K562 (cell line): ENCODE data around the gene ABL1. TPM values are rescaled to one million over a fixed set of nuclear protein-coding genes. Genes with fewer than 3 reads are reported as not detected.

Experiments
- ATAC-seq: fragments of 200-7000 bp; cut with Tn5 transposase; 3 replicates; pipeline ENCODE4 v1.9.1; 2020; ENCODE audit warnings: moderate library complexity
- BruUV-seq: library from RNA; stranded (reverse); fragments of 400-500 nt; replicated peaks from 2 replicates; lab custom pipeline; 2021; lab: Mats Ljungman, UMichigan
- CTCF ChIA-PET: fragments of 300-600 bp; formaldehyde crosslinking; extraction: SDS; loops from one replicate; lab custom pipeline; 2021; ENCODE audit warnings: low intra/inter-chr PET ratio; lab: Yijun Ruan, JAX
- POLR2A ChIA-PET: fragments of 300-600, 350-650 bp; sonication (Branson Sonifier 250); formaldehyde crosslinking; extraction: SDS; loops from one replicate; lab custom pipeline; 2021; ENCODE audit warnings: antibody characterized with exemption, inconsistent platforms; lab: Yijun Ruan, JAX
- DNase-seq, 4 experiments: peaks; one replicate each; pipeline versions ENCODE4 v3.0.0 to v3.0.0-alpha.2; 2011 to 2018; ENCODE audit warnings: low spot score in 3 of 4, mixed read lengths in 3 of 4; ENCODE audit errors: extremely low read depth in 1 of 4
- FAIRE-seq: peaks from 2 replicates; lab custom pipeline; 2011; peaks lifted over from hg19 to GRCh38; lab: Jason Lieb, UNC
- H2AFZ ChIP-seq: 2 replicates; pipeline ENCODE4 v1.6.0; 2011; ENCODE audit warnings: low read depth, low read length, control low read depth, inconsistent platforms
- H3K27ac ChIP-seq: fragments of 200-600 bp; 3 replicates; pipeline ENCODE4 v1.8.0; 2011; ENCODE audit warnings: low read depth, mild to moderate bottlenecking, control low read depth, inconsistent platforms, low read length, moderate library complexity, mixed read lengths; ENCODE audit errors: extremely low read depth
- H3K27me3 ChIP-seq, 2 experiments: fragments of 300-600 bp in 1 of 2; 2 replicates in 1 of 2; 3 replicates in 1 of 2; pipeline versions ENCODE4 v1.6.0 to v1.8.0; 2011; ENCODE audit warnings: inconsistent platforms in 2 of 2, low read length in 2 of 2, mild to moderate bottlenecking in 1 of 2, mixed read lengths in 1 of 2, moderate library complexity in 1 of 2; ENCODE audit not compliant: control insufficient read depth in 2 of 2, insufficient read depth in 2 of 2
- H3K36me3 ChIP-seq: fragments of 300-600 bp; 3 replicates; pipeline ENCODE4 v1.8.0; 2011; ENCODE audit warnings: mild to moderate bottlenecking, low read length, inconsistent platforms; ENCODE audit not compliant: control insufficient read depth, insufficient read depth
- H3K4me1 ChIP-seq, 2 experiments: fragments of 200-600 bp in 1 of 2; replicated peaks in 1 of 2; 2 replicates in 1 of 2; 3 replicates in 1 of 2; pipeline versions ENCODE4 v1.5.1 to v1.8.0; 2011; ENCODE audit warnings: inconsistent platforms in 2 of 2, low read length in 2 of 2, mild to moderate bottlenecking in 1 of 2, mixed read lengths in 1 of 2, moderate library complexity in 1 of 2; ENCODE audit not compliant: control insufficient read depth in 2 of 2, insufficient read depth in 2 of 2
- H3K4me2 ChIP-seq: 2 replicates; pipeline ENCODE4 v1.6.1; 2011; ENCODE audit warnings: low read length, control low read depth, inconsistent platforms, mixed read lengths; ENCODE audit not compliant: insufficient read depth
- H3K4me3 ChIP-seq: fragments of 200-600 bp; sonication (generic), shearing (Covaris generic); 2 replicates; pipeline ENCODE4 v1.5.1; 2016; ENCODE audit warnings: control low read depth, inconsistent platforms
- H3K79me2 ChIP-seq: fragments of 200-600 bp; 3 replicates; pipeline ENCODE4 v1.8.0; 2011; ENCODE audit warnings: low read length, inconsistent platforms; ENCODE audit not compliant: control insufficient read depth, insufficient read depth
- H3K9ac ChIP-seq, 2 experiments: 2 replicates each; pipeline versions ENCODE4 v1.6.0 to v1.6.1; 2011; ENCODE audit warnings: low read depth in 2 of 2, low read length in 2 of 2, control low read depth in 1 of 2, inconsistent platforms in 1 of 2, mild to moderate bottlenecking in 1 of 2, mixed read lengths in 1 of 2; ENCODE audit not compliant: insufficient read depth in 1 of 2
- H3K9me1 ChIP-seq: one replicate; pipeline ENCODE4 v1.6.0; 2011; ENCODE audit warnings: inconsistent platforms, mild to moderate bottlenecking, low read length, moderate library complexity; ENCODE audit not compliant: control insufficient read depth, insufficient read depth
- H3K9me3 ChIP-seq: replicated peaks from 2 replicates; pipeline ENCODE4 v1.5.1; 2011; ENCODE audit warnings: low read depth, low read length, inconsistent platforms; ENCODE audit not compliant: control insufficient read depth, insufficient read depth
- H4K20me1 ChIP-seq: replicated peaks from 2 replicates; pipeline ENCODE4 v1.6.1; 2011; ENCODE audit warnings: low read length, inconsistent platforms, mixed read lengths; ENCODE audit not compliant: control insufficient read depth, insufficient read depth
- ATF7 ChIP-seq: fragments of 450-650 bp; IDR thresholded peaks from 2 replicates; pipeline ENCODE4 v1.7.1; 2014; ENCODE audit warnings: mild to moderate bottlenecking, moderate library complexity
- ELK3 ChIP-seq: fragments of 450-650 bp; formaldehyde crosslinking; IDR thresholded peaks from 2 replicates; pipeline ENCODE4 v1.4.0; 2020; ENCODE audit warnings: mild to moderate bottlenecking
- NELFE ChIP-seq: IDR thresholded peaks from 2 replicates; pipeline ENCODE4 v1.6.1; 2011; ENCODE audit warnings: mild to moderate bottlenecking; ENCODE audit not compliant: insufficient read depth, insufficient read length
- SOX6 ChIP-seq: fragments of 450-650 bp; IDR thresholded peaks from 2 replicates; pipeline ENCODE4 v1.6.1; 2014; ENCODE audit warnings: mild to moderate bottlenecking
- ZBTB33 ChIP-seq: sonication (generic); formaldehyde crosslinking; IDR thresholded peaks from 2 replicates; pipeline ENCODE4 v1.8.1; 2023; ENCODE audit warnings: mild to moderate bottlenecking, missing genetic modification reagents
- ZNF12 ChIP-seq: sonication (generic); formaldehyde crosslinking; IDR thresholded peaks from 2 replicates; pipeline ENCODE4 v1.4.0; 2020; ENCODE audit warnings: mild to moderate bottlenecking, missing genetic modification reagents
- ZNF324 ChIP-seq: fragments of 250-450 bp; sonication (Bioruptor Pico); IDR thresholded peaks from 2 replicates; pipeline ENCODE4 v1.4.0; 2020; ENCODE audit warnings: mild to moderate bottlenecking
- ZNF583 ChIP-seq: fragments of 250-450 bp; sonication (Bioruptor Pico); IDR thresholded peaks from 2 replicates; pipeline ENCODE4 v1.4.0; 2020
- WGBS: fragments of 100-300 bp; shearing (Covaris generic); methylation state at CpG from one replicate; pipeline ENCODE4 v1.1.6; 2016; ENCODE audit warnings: low coverage, mixed read lengths; ENCODE audit not compliant: insufficient coverage; ENCODE audit errors: missing lambda C conversion rate; 5-methylcytosine and 5-hydroxymethylcytosine counted together
- in situ Hi-C: fragments of 300-500 bp; cut with MboI; formaldehyde crosslinking; loops from 4 replicates; pipeline ENCODE4 v1.15.0; 2018; ENCODE audit warnings: inconsistent platforms, mixed read lengths
- intact Hi-C: fragments of 100-400 bp; cut with micrococcal nuclease; formaldehyde crosslinking; loops from 2 replicates; pipeline ENCODE4 v1.14.2; 2022
- polyA plus RNA-seq, 8 experiments: library from polyadenylated mRNA; depleted of rRNA in 4 of 8; stranded (reverse) in 5 of 8; unstranded in 3 of 8; fragments of >200 nt; fragmentation: Nextera tagmentation in 2 of 8; fragmentation: Illumina TruSeq in 1 of 8; extraction: Ambion mirVana in 2 of 8; extraction: Trizol in 1 of 8; gene quantifications; 2 replicates each; pipeline versions ENCODE4 v1.2.1 to v1.2.3, GENCODE V29; 2011 to 2014; ENCODE audit warnings: inconsistent platforms in 1 of 8, missing spikeins in 1 of 8
- total RNA-seq, 7 experiments: library from RNA; depleted of rRNA in 6 of 7; stranded (reverse); fragments of >200 nt in 6 of 7; fragmentation: Illumina TruSeq in 2 of 7; extraction: Trizol in 2 of 7; gene quantifications; 2 replicates each; pipeline versions ENCODE4 v1.2.1 to v1.2.3, GENCODE V29; 2011 to 2021; ENCODE audit warnings: low replicate concordance in 1 of 7

ABL1 gene
- total and polyA plus RNA-seq, 9 of the 15 experiments (the other 6 are each of a cell fraction or from before 2014, with no cell fraction given): 1.5 to 130 (median 37.8) TPM

GRCh38 chr9:130933114-130934046, 98.3 kb downstream of the ABL1 start:
- H3K4me1 ChIP-seq: peaks cover 0 to 42% of the 10 kb centered on the region in 2 experiments; a peak in 2 of 5 replicates
- no peaks in the 10 kb centered on the region for H3K9me3 ChIP-seq
- no peaks in the 10 kb centered on the region for H3K79me2 ChIP-seq
- peaks cover 10% of the 10 kb centered on the region for H3K9me1 ChIP-seq
- POLR2A ChIA-PET: interaction anchor here (0.6 to 26.8 kb wide), 23 partner anchors 8 to 470 kb away, joined by 3 to 582 read pairs (median 4); no protein-coding TSS in a partner anchor
- H3K4me3 ChIP-seq: no peak overlapping the region
- in situ Hi-C loops: no loop called here
- H3K27ac ChIP-seq: no peak overlapping the region
- H4K20me1 ChIP-seq: peaks cover 94% of the 10 kb centered on the region
- TF ChIP-seq ATF7 (no peak), NELFE (no peak), ZNF583 (no peak), ZNF12 (CRISPR knock-in tag) (no peak), ZBTB33 (CRISPR knock-in tag) (no peak), SOX6 (no peak), ELK3 (CRISPR knock-in tag) (no peak), ZNF324 (no peak)
- TF ChIP-seq, all 486 proteins: peak for 0
- Histone ChIP-seq H3K27me3 (peaks cover 97 to 98% of the 10 kb centered on the region in 2 experiments), H3K9ac (peak overlapping the region in 1 of 2 experiments; percentile 7; a peak in 1 of 4 replicates), H3K36me3 (no peaks in the 10 kb centered on the region), H3K4me2 (no peak overlapping the region), H2AFZ (no peak overlapping the region)
- intact Hi-C loops: no loop called here
- 6% methylated on average over 26 of the region's 26 CpGs for WGBS
- BruUV-seq: no TSS peak
- no peak; the same call in 1 of the 3 replicates for ATAC-seq
- DNase-seq: peak in 2 of 4 experiments; percentile 68 to 70
- CTCF ChIA-PET: no interaction called here
- no peak for FAIRE-seq
